ENCODE results near the gene CRISP3.
"Not testable (repeated sequence)": the region's sequence is repeated elsewhere in the genome, so short reads cannot be mapped to it uniquely, and the experiment has no call there.

Gene CRISP3

GRCh38 chr6:49744259-49744658 lies at the start of gene CRISP3:
Gene CRISP3, minus strand, starts transcription at chr6:49744388. Its CDS starts 21 bp downstream, at chr6:49744367.
- in situ Hi-C loops (cut with MboI; ENCODE audit: low sequenced_read_pairs): no loop called here

- in situ Hi-C loops (cut with MboI; ENCODE audit: low sequenced_read_pairs): no loop called here
Observed at GRCh38 chr6:49790341-49790740, 46.2 kb upstream of the CRISP3 start.

- in situ Hi-C loops (cut with MboI; ENCODE audit: low sequenced_read_pairs): no loop called here
Observed at GRCh38 chr6:49787176-49787575, 43.0 kb upstream of the CRISP3 start, which contains the start of gene PGK2. Gene PGK2, minus strand, starts transcription at chr6:49787285. Its CDS starts 98 bp downstream, at chr6:49787187.

GRCh38 chr6:49784272-49784671 lies 40.1 kb upstream of the CRISP3 start:
- in situ Hi-C loops (cut with MboI; ENCODE audit: low sequenced_read_pairs): no loop called here

- in situ Hi-C loops (cut with MboI; ENCODE audit: low sequenced_read_pairs): no loop called here
Observed at GRCh38 chr6:49782725-49783124, 38.5 kb upstream of the CRISP3 start.

GRCh38 chr6:49782293-49782692 lies 38.1 kb upstream of the CRISP3 start:
- in situ Hi-C loops (cut with MboI; ENCODE audit: low sequenced_read_pairs): no loop called here

- in situ Hi-C loops (cut with MboI; ENCODE audit: low sequenced_read_pairs): no loop called here
Observed at GRCh38 chr6:49776444-49776843, 32.3 kb upstream of the CRISP3 start.

GRCh38 chr6:49775043-49775442 lies 30.9 kb upstream of the CRISP3 start:
- in situ Hi-C loops (cut with MboI; ENCODE audit: low sequenced_read_pairs): no loop called here

GRCh38 chr6:49772285-49772684 lies 28.1 kb upstream of the CRISP3 start:
- in situ Hi-C loops (cut with MboI; ENCODE audit: low sequenced_read_pairs): no loop called here

GRCh38 chr6:49766762-49767161 lies 22.6 kb upstream of the CRISP3 start:
- in situ Hi-C loops (cut with MboI; ENCODE audit: low sequenced_read_pairs): no loop called here

- in situ Hi-C loops (cut with MboI; ENCODE audit: low sequenced_read_pairs): no loop called here
Observed at GRCh38 chr6:49764571-49765236, 20.5 kb upstream of the CRISP3 start.

GRCh38 chr6:49743429-49743828 lies 759 bp downstream of the CRISP3 start:
- in situ Hi-C loops (cut with MboI; ENCODE audit: low sequenced_read_pairs): no loop called here

GRCh38 chr6:49739423-49739822 lies 4.8 kb downstream of the CRISP3 start:
- in situ Hi-C loops (cut with MboI; ENCODE audit: low sequenced_read_pairs): no loop called here

GRCh38 chr6:49736017-49736508 lies 8.1 kb downstream of the CRISP3 start:
- in situ Hi-C loops (cut with MboI; ENCODE audit: low sequenced_read_pairs): no loop called here

GRCh38 chr6:49733680-49734079 lies 10.5 kb downstream of the CRISP3 start:
- in situ Hi-C loops (cut with MboI; ENCODE audit: low sequenced_read_pairs): no loop called here

- in situ Hi-C loops (cut with MboI; ENCODE audit: low sequenced_read_pairs): no loop called here
Observed at GRCh38 chr6:49732781-49733180, 11.4 kb downstream of the CRISP3 start.

GRCh38 chr6:49730251-49730650 lies 13.9 kb downstream of the CRISP3 start:
- in situ Hi-C loops (cut with MboI; ENCODE audit: low sequenced_read_pairs): no loop called here

- in situ Hi-C loops (cut with MboI; ENCODE audit: low sequenced_read_pairs): not testable (repeated sequence)
Observed at GRCh38 chr6:49723917-49724316, 20.3 kb downstream of the CRISP3 start.

- in situ Hi-C loops (cut with MboI; ENCODE audit: low sequenced_read_pairs): no loop called here
Observed at GRCh38 chr6:49721297-49721696, 22.9 kb downstream of the CRISP3 start.

GRCh38 chr6:49720372-49720771 lies 23.8 kb downstream of the CRISP3 start:
- in situ Hi-C loops (cut with MboI; ENCODE audit: low sequenced_read_pairs): no loop called here

GRCh38 chr6:49713346-49713745 lies 30.8 kb downstream of the CRISP3 start, which contains the start of gene CRISP2:
Gene CRISP2, minus strand, starts transcription at chr6:49713543. Its CDS starts 4,347 bp downstream, at chr6:49709196.
- in situ Hi-C loops (cut with MboI; ENCODE audit: low sequenced_read_pairs): no loop called here

- in situ Hi-C loops (cut with MboI; ENCODE audit: low sequenced_read_pairs): no loop called here
Observed at GRCh38 chr6:49698478-49698877, 45.7 kb downstream of the CRISP3 start.

GRCh38 chr6:49693512-49693911 lies 50.7 kb downstream of the CRISP3 start:
- in situ Hi-C loops (cut with MboI; ENCODE audit: low sequenced_read_pairs): no loop called here

Measured in hTERT RPE-1 (cell line).